Measurements from ENCODE around the gene GLDC.

The GLDC gene

GRCh38 chr9:6506571-6506970, 139.0 kb downstream of the GLDC start:
- peak in 1 of 2 experiments; percentile 2 for DNase-seq (ENCODE audit: low read depth in 2 of 2)

GRCh38 chr9:6502399-6502798, 143.1 kb downstream of the GLDC start:
- DNase-seq (ENCODE audit: low read depth in 2 of 2): no peak

GRCh38 chr9:6501526-6502210, 143.9 kb downstream of the GLDC start:
- no peak for DNase-seq (ENCODE audit: low read depth in 2 of 2)

GRCh38 chr9:6498982-6499381, 146.5 kb downstream of the GLDC start:
- peak; percentile 4 to 9 for DNase-seq (ENCODE audit: low read depth in 2 of 2)

- no peak for DNase-seq (ENCODE audit: low read depth in 2 of 2)
Observed at GRCh38 chr9:6495466-6495865, 150.1 kb downstream of the GLDC start.

- no peak for DNase-seq (ENCODE audit: low read depth in 2 of 2)
Observed at GRCh38 chr9:6490863-6491262, 154.7 kb downstream of the GLDC start.

- no peak for DNase-seq (ENCODE audit: low read depth in 2 of 2)
Observed at GRCh38 chr9:6489099-6489498, 156.4 kb downstream of the GLDC start.

- no peak for DNase-seq (ENCODE audit: low read depth in 2 of 2)
Observed at GRCh38 chr9:6488395-6488794, 157.1 kb downstream of the GLDC start.

- DNase-seq (ENCODE audit: low read depth in 2 of 2): no peak
Observed at GRCh38 chr9:6484210-6484609, 161.3 kb downstream of the GLDC start.
